T-helper 2 cell (primary cell): ENCODE measurements around the gene CAPS.

ENCODE experiments used
- DNase-seq, 5 experiments: peaks; one replicate each; pipeline versions ENCODE4 v3.0.0 to v3.0.0-alpha.2; 2012 to 2022

CAPS gene

DNA sequence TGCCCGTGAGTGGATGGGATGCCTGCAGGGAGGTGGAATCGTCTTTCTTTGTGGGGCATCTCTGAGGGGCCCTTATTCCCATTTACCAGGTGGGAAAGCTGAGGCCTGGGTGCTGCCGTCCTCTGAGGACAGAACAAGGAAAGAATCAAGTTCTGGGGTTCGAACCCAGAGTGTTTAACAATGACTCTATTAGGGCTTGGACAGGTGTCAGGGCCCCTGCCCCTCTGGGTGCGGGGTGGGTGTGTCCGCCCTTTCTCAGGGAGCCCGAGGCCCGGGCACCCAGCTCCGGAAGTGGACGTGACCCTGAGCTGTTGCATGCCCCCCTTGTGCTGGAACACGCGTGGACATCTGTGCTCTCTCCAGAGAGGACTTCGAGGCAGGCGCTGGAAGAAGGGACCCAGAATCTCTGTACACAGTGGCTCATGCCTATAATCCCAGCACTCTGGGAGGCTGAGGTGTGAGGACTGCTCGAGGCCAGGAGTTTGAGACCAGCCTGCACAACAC lies 21.2 kb upstream of the CAPS start:
- DNase-seq = no peak

DNA sequence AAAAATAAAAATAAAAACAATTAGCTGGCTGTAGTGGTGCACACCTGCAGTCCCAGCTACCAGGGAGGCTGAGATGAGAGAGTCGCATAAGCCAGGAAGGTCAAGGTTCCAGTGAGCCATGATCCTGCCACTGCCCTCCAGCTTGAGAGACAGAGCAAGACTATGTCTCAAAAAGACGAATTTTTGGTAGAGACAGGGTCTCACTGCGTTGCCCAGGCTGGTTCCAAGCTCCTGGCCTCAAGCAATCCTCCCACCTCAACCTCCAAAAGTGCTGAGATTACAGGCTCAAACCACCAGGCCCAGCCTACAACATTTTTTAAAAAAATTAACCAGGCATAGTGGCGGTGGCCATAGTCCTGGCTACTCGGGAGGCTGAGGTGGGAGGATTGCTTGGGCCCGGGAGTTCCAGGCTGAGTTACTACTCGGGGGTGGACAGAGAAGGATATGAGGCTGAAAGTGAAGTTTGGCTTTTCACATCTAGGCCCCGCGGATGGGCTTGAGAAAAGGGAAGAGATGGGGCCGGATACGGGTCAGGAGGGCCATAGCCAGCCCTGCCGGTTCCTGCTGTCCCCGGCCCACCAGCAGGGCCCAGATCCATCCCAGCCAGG lies 20.7 kb upstream of the CAPS start:
- no peak for DNase-seq

DNA sequence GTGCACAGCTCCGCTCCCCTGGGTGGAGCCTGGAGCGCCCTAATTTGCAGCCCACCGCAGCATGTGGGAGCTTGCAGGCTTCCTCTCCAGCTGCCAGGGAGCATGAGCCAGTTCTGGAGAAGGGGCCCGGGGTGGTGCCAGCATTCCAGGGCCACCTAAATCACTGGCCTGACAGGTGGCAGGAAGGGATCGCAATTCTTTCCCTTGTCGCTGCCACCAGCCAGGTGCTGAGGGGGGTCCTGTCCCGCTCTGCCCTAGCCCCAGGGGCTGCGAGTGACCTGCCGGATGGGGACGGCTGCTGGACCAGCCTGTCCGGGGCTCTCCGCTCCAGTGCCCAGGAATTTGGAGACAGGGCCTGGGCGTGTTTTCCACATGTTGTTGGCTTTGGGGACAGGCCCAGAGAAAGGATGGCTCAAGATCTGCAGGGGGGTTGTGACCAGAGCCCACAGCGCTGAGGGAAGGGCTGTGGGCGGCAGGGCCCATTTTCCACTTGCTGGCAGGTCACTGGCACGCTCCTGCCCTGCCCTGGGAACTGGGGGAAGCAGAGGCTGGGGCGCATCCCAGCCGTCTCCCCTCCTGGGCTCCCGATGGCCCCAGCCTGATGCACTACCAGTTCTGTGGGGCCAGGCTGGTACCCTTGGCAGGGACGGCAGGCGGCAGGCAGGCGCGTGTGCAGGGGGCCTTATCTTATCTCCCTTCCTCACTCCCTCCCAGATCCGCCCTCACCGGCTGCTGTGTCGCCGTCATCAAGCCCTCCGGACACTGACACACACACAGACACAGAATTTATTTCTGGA lies 19.9 kb upstream of the CAPS start:
- no peak for DNase-seq

DNA sequence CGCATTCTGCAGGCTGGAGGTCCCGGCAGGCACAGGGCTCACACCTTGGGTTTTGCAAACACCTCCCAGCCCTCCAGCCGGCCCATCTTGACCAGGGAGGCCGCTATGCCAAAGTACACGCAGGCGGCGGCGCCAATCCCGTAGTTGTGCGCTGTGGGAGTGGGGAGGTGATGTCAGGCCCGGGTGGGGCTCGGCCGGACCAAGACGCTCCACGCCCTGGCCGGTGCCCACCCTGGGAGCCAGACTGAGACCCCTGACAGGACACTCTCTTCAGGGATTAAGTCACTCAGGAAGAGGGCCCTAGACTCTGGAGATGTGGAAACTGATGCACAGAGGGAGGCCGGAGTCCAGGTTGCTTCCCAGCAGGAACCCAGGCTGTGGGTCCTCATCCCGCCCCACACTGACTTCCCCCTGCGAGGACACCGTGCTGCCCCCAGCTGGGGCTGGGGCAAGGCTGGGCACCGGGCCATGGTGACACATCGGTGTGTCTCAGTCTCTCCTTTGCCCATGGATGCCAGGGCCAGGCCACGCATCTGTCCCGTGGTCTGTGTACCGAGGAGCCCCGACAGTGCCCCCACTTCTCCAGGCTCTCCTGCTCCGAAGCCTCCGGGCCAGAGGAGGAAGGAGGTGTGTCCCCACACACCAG lies 19.2 kb upstream of the CAPS start:
- no peak for DNase-seq

DNA sequence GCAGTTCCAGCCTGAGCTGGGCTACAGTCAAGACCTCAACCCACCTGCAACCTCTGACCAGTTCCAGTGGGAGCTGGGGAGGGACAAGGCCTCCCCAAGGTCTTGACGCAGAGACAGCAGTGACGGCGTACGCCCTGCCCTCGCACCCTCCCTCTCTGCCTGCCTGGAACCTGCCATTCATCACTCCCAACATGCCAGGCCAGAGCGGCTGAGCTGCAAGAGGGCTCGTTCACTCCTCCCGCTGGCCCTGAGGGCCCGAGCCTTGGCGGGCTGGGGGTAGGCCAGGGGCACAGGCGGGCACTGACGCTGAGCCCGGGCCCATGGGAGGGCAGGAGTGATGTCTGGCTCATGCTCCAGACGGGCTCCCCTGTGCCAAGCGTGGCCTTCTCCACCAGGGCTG lies 18.6 kb upstream of the CAPS start:
- no peak for DNase-seq

DNA sequence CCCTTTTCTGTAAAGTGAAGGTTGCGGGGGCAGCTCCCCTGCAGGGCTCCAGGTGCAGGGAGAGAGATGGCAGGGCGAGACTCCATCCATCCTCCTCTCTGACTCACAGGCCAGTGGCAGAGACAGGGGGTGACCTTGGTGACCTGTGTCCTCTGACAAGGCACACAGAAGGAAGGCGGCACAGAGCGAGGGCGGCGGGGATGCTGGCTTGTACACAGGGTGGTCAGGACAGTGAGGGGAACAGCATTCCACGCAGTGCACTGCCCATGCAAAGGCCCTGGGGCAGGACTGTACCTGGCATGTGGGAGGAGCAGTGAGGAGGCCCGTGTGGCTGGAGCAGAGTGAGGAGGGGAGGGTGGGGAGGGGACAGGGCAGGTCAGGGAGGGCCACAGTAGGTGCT lies 18.2 kb upstream of the CAPS start:
- no peak for DNase-seq

DNA sequence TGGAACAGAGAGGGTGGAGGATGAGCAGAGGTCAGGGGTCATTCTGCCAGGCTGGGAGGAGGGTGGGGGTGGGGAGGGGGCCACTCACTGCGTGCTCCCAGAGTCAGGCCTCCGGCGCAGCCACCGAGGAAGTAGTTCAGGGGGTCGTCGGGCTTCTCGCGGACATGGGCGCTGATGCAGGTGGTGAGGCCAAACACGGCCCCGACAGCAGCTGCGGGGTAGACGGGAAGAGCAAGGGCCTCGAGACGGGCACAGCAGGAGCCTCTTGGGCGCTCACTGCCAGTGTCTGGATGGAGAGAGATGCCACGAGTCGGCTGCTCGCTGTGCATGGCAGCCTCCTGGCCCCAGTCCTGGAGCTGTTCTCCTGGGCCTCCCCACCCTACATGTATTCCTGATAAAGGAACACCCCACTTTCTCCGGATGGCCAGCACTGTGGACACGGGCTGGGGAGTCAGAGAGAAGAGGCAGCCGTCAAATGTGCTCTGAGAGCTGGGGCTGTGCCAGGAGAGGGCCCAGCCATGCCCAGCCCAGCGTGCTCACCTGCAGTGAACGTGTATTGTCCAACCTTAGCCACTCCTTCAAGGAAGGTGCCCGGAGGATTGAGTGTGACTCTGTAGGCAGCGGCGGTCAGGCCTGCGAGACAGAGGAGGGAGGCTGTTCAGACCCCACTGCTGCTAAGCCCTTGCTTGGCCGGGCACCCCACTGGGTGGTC lies 17.5 kb upstream of the CAPS start:
- DNase-seq = no peak

DNA sequence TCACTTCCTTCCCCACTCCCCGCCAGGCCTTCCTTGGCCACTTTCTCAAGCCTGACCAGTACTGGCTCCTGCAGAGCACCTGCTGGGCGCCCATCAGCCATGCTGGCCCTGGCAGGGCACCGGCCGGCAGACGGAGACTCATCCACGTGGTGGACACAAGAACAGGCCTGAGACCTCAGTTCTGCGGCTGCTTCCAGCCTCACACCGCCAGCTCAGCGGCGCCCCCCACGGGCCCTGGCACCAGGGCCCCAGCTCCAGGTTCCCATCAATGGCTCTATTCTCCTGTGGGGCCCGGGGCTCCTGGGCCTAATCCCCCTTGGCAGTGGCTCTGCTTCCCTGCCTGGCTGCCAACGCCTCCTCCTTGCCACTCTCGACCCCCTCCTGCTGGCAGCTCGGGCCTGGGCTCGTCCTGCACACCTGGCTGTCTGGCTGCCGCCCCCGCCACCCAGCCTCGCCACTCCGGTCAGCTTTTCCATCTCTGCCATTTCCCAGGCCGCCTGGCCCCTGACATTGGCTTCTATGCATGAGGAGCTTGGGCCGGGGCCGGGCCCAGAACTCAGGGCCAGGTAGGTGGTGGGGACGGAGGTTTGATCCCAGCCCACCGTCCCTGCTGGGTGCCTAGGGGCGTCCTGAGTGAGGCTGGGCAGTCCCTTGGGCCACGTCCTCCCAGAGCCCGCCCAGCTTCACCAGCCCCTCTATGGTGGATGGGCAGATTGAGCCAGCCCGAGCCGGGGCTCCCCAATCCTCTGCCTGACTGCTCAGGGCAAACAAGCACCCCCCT lies 16.7 kb upstream of the CAPS start:
- DNase-seq = no peak

DNA sequence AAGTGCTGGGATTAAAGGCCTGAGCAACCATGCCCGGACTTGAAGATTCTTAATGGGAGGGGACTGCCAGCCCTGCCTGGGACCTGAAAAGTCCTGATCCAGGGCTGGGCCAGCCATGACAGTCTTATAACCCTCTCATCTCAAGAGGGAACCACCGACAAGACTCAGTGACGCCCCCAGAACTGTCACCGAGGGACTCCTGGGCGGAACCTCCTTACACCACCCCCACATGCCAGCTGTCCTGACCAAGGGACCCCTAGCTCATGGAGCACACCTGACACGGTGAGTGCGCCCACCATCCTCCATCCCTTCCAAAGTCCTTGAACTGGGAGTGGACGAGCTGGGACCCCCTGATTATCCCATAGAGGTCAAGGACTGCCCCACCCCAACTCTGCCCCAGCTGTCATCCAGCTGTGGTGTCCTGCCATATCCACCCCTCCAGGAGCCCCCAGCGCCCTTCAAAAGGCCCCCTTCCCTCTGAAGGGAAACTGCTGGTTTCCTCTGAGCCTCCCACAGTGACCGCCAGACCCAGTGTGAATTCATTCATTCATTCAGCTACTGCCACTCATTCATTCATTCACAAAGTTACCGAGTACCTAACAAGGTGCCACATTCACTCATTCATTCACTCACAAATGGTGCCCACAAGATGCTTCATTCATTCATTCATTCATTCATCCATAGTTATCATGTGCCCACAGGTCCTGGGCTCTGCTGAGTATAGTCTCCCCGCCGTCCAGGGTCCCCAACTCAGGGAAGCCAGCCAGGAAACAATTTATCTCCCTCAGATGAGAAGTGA lies 14.1 kb upstream of the CAPS start:
- no peak for DNase-seq

DNA sequence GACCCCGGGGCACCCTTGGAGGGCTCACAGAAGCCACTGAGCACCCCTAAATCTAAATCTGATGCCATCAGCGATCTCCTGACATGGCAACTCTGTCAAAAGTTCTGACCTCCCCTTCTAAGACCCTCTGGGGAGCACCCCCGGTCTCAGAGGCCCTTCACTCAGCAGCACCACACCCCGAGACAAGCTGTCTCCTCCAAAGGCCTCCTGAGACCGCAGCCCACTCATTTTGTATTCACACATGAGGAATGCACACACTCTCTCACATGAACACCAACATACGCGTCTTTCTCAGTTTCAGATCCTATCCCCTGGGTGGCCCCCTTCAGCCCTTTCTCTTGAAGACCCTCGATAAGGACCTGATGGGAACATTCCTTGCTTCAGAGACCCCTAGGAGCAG lies 13.1 kb upstream of the CAPS start:
- no peak for DNase-seq

DNA sequence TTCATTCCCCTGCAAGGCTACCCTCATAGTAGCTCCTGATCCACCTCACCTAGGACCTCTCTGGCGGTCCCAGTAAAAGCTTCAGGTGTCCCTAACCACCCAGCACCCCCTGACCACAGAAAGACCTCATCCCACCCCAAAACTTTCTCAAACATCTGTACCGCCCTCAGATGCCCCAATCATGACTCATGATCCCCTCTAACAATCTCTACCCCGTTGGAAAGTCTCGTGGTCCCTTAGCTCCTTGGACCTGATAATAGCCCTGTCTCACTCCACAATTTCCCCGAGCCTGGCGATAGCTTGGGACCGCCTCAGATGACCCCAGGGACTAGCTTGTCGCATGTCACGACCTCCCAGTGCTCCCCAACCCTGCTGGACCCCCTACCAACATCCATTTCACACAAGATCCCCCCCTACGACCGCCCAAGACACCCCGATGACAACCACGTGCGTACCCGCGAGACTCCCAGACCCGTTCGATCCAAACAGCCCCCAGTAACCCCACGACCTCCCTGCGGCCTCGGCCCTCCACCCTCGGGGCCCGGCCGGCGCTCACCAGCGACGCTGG lies 10.9 kb upstream of the CAPS start:
- DNase-seq = peak in 1 of 5 experiments; percentile 11

DNA sequence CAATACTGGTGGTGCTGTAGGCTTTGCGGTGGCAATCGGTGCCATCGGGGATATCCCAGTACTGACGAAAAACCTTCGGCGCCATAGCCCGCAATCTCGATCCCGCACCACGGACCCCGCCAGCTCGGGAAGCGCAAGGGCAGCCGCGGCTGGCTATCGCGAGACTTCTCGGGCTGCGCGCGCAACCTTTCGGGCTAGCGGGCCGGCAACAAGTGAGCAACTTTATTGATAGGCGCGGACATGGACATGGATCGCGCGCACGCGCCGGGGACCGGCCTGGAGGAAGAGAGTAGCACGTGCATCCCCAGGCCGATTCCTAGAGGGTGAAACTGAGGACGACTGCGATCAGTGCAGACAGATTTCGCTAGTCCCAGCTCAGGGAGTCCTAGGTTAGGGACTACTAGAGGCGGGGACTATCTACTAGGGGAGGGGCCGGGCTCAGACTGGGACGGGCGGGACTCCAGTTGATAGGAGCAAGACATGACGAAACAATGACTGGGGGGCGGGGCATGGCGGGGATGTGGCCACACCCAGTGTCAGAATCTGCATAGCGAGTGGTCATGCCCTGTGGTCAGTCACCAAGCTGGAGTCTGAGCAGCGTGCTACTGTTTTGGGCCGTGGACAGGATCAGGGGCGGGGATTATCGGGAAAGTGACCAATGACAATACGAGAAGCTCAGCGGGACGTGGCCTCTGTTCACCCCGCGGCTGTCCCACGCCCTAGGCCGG lies 10.3 kb upstream of the CAPS start, which contains the start of gene NDUFA11:
TSS of gene NDUFA11 (minus strand) at position 167 of the 728 bp plus-strand sequence. CDS start at position 85, 82 bp downstream.
- peak; percentile 95 to 97 (median 96) for DNase-seq

DNA sequence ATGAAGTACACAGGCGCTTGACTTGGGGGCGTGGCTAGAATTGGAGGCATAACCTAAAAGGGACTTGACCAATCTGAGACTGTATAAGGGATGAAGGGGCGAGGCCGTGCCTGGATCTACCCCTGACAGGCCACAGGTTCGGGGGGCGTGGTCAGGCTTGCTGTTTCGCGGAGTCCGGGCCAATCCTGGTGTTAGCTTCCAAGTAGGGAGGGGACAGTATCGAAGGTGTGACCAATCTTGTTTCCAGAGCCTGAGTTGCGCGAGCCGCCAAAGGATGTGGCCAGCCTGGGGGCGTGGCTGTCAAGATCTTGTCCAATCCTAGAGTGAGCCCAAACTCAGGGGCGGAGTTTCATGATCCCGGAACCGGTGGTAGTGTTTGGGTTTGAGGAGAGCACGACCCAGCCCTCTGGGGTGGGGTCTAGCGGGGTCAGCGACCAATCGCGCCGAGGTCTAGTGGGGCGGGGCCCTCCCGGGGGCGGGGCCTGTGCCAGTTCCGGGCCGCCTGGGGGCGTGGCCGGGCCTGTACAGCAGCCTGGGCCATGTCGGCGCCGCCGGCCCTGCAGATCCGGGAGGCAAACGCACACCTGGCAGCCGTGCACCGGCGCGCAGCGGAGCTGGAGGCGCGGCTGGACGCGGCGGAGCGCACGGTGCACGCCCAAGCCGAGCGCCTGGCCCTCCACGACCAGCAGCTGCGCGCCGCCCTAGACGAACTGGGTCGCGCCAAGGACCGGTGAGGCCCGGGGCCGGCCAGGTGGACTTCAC lies 9.5 kb upstream of the CAPS start, which contains the start of gene VMAC:
TSS of gene VMAC (plus strand) at position 521 of the 762 bp plus-strand sequence. CDS start at position 540, 19 bp downstream.
- peak; percentile 99 to 100 (median 100) for DNase-seq

DNA sequence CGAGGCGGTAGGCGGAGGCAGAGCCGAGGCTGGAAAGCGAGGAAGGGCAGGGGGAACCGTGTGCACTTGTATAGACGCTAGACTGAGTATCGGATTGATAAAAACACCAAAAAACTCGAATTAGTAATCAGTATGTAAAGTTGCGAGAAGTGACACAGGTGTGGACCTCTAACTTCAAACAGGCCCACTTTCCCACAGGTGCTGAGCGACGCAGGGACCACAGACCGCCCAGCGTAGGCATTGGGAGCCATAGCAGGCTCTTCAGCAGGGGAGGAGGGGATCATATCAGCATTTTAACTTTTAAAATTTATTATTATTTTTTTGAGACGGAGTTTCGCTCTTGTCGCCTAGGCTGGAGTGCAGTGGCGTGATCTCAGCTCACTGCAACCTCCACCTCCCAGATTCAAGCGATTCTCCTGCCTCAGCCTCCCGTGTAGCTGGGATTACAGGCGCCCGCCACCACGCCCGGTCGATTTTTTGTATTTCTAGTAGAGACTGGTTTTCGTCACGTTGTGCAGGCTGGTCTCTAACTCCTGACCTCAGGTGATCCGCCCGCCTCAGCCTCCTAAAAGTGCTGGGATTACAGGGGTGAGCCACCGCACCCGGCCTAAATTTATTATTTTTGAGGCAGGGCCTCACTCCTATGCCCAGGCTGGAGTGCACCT lies 8.8 kb upstream of the CAPS start:
- DNase-seq = peak in 1 of 5 experiments; percentile 10

DNA sequence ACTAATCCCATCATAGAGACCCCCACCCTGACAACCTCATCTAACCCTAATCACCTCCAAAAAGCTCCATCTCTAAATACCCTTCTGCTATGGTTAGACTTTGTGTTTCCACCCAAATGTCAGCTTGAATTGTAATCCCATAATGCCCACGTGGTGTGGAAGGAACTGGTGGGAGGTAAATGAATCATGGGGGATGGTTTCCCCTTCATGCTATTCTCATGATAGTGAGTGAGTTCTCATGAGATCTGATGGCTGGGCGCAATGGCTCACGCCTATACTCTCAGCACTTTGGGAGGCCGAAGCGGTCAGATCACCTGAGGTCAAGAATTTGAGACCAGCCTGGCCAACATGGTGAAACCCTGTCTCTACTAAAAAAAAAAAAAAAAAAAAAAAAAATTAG lies 6.8 kb upstream of the CAPS start:
- DNase-seq = no peak

DNA sequence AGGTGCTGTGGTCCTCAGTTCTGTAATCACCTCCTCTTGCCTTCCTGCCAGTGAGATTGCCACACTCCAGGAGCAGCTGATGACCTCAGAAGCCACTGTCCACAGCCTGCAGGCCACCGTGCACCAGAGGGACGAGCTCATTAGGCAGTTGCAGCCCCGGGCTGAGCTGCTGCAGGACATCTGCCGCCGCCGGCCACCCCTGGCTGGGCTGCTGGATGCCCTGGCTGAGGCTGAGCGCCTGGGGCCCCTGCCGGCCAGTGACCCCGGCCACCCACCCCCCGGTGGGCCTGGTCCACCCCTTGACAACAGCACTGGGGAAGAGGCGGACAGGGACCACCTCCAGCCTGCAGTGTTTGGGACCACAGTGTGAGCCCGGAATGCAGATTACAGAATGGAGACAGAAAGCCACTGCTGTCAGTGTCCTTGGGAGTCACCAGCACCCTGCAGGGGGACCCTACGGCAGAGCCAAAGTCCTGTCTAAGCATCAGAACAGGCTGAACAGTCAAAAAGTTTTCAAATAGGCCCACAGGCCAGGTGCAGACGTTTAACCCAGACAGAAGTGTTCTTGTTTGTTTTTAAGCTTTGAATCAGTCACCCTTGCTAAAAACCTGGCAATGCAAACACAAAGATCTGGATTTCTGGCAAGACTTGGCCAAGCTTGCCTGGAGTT lies 5.1 kb upstream of the CAPS start:
- no peak for DNase-seq

DNA sequence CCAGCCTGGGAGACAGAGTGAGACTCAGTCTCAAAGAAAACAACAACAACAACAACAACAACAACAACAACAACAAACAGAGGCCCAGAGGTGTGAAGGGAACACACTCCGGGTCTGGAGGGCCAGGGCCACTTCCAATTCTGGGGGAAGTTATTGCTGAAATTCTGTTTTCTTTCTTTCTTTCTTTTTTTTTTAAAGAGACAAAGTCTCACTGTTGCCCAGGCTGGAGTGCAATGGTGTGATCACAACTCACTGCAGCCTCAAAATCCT lies 3.5 kb upstream of the CAPS start:
- no peak for DNase-seq

DNA sequence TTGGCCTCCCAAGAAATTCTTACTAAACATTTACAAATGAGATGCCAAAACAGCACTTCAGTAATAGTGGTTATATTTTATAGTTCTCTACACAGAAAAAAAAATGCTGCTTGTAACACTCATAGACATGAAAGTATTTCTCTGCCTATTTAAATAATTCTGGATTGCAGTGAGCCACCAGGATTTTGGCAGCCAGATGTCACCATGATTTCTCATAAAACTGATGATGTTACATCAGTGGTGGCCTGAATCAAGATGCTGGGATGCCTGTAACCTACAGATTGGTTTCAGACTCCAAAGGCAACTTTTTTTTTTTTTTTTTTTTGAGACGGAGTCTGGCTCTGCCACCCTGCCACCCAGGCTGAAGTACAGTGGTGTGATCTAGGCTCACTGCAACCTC lies 2.7 kb upstream of the CAPS start:
- DNase-seq = no peak
